K562 (cell line): Measurements from ENCODE around the gene SART3. TPM values are rescaled to one million over a fixed set of nuclear protein-coding genes. Genes with fewer than 3 reads are reported as not detected.

Experiments used
- BRD4 ChIP-seq: fragments of 200-600 bp; sonication (generic); IDR thresholded peaks from 2 replicates; pipeline ENCODE4 v1.6.1; 2017; ENCODE audit warnings: inconsistent platforms
- HNRNPL ChIP-seq: fragments of 200-400 bp; formaldehyde crosslinking; IDR thresholded peaks from 2 replicates; pipeline ENCODE4 v1.6.1; 2017; ENCODE audit warnings: low read depth, mild to moderate bottlenecking, low read length
- JUN ChIP-seq, 2 experiments: sonication (generic) in 1 of 2; formaldehyde crosslinking in 1 of 2; IDR thresholded peaks; 2 replicates each; pipeline versions ENCODE4 v1.6.1 to v1.8.0; 2012 to 2022; ENCODE audit warnings: borderline replicate concordance in 2 of 2, mild to moderate bottlenecking in 2 of 2, improper control_type of control experiment in 1 of 2, low read depth in 1 of 2, low read length in 1 of 2, missing genetic modification reagents in 1 of 2
- MBD2 ChIP-seq: sonication (generic); IDR thresholded peaks from 2 replicates; pipeline ENCODE4 v1.6.1; 2016; ENCODE audit warnings: low read depth, borderline replicate concordance
- SMARCA4 ChIP-seq: fragments of 450-650 bp; IDR thresholded peaks from 2 replicates; pipeline ENCODE4 v1.6.1; 2016
- SREBF2 ChIP-seq: sonication (generic); formaldehyde crosslinking; IDR thresholded peaks from 2 replicates; pipeline ENCODE4 v1.4.0; 2020; ENCODE audit warnings: mild to moderate bottlenecking, missing genetic modification reagents
- SRSF7 ChIP-seq: fragments of 200-400 bp; formaldehyde crosslinking; optimal IDR thresholded peaks from 2 replicates; pipeline ENCODE3; 2017; ENCODE audit warnings: mild to moderate bottlenecking, low read depth, low read length
- STAG1 ChIP-seq: sonication (generic); formaldehyde crosslinking; IDR thresholded peaks from 2 replicates; pipeline ENCODE4 v1.5.0; 2020; ENCODE audit warnings: missing genetic modification reagents, borderline replicate concordance
- ZFP30 ChIP-seq: fragments of 250-450 bp; sonication (Bioruptor Pico); IDR thresholded peaks from 2 replicates; pipeline ENCODE4 v1.8.0; 2022; ENCODE audit warnings: moderate library complexity, mild to moderate bottlenecking, inconsistent platforms, borderline replicate concordance
- ZKSCAN1 ChIP-seq: fragments of 150-350 bp; IDR thresholded peaks from 2 replicates; pipeline ENCODE4 v1.6.1; 2016; ENCODE audit warnings: low read depth, low read length
- ZNF143 ChIP-seq: sonication (generic); formaldehyde crosslinking; IDR thresholded peaks from 2 replicates; pipeline ENCODE4 v1.9.0; 2022; ENCODE audit warnings: mild to moderate bottlenecking, missing genetic modification reagents
- polyA plus RNA-seq, 8 experiments: library from polyadenylated mRNA; depleted of rRNA in 4 of 8; stranded (reverse) in 5 of 8; unstranded in 3 of 8; fragments of >200 nt; fragmentation: Nextera tagmentation in 2 of 8; fragmentation: Illumina TruSeq in 1 of 8; extraction: Ambion mirVana in 2 of 8; extraction: Trizol in 1 of 8; gene quantifications; 2 replicates each; pipeline versions ENCODE4 v1.2.1 to v1.2.3, GENCODE V29; 2011 to 2014; ENCODE audit warnings: inconsistent platforms in 1 of 8, missing spikeins in 1 of 8
- total RNA-seq, 7 experiments: library from RNA; depleted of rRNA in 6 of 7; stranded (reverse); fragments of >200 nt in 6 of 7; fragmentation: Illumina TruSeq in 2 of 7; extraction: Trizol in 2 of 7; gene quantifications; 2 replicates each; pipeline versions ENCODE4 v1.2.1 to v1.2.3, GENCODE V29; 2011 to 2021; ENCODE audit warnings: low replicate concordance in 1 of 7
- TF ChIP-seq, protein P1 (sequence below): fragments of 450-650 bp; IDR thresholded peaks from 2 replicates; pipeline ENCODE4 v1.6.1; 2016; ENCODE audit warnings: low read depth
- TF ChIP-seq, protein P2 (sequence below): fragments of 150-350 bp; conservative IDR thresholded peaks from 2 replicates; pipeline ENCODE4 v1.6.1; 2014; ENCODE audit warnings: low read length
- TF ChIP-seq, protein P3 (sequence below): fragments of 150-350 bp; IDR thresholded peaks from 2 replicates; pipeline ENCODE4 v1.6.1; 2014; ENCODE audit warnings: low read depth, mild to moderate bottlenecking, low read length, borderline replicate concordance

Gene SART3
- total and polyA plus RNA-seq, 9 of the 15 experiments (the other 6 are each of a cell fraction or from before 2014, with no cell fraction given) = 8.9 to 167 (median 56.7) TPM

DNA sequence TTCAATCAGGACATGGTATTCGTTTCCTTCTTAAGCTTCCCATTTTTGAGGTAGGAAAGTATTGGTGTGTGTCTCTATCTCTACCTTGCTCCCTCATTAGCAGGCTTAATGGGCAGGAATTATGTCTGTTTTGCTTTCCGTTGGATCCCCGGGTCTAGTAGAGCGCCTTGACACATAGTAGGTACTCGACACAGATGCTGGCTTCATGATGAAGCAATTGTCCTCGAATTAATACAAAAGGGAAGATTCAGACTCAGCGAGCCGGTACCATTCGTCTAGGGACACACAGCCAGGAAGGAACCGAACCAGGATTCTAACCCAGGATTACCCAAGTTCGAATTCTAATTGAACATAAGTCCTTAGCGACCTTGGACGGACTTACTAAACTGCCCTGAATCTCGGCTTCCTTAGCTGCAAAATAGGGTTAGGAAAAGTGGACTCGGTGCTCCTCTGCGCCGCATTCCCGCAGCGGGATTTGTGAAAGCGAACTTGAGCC, 927 bp upstream of the SART3 start (continued):
- TF ChIP-seq ZFP30 (CRISPR knock-in tag) = no peak
- TF ChIP-seq, protein P1, sequence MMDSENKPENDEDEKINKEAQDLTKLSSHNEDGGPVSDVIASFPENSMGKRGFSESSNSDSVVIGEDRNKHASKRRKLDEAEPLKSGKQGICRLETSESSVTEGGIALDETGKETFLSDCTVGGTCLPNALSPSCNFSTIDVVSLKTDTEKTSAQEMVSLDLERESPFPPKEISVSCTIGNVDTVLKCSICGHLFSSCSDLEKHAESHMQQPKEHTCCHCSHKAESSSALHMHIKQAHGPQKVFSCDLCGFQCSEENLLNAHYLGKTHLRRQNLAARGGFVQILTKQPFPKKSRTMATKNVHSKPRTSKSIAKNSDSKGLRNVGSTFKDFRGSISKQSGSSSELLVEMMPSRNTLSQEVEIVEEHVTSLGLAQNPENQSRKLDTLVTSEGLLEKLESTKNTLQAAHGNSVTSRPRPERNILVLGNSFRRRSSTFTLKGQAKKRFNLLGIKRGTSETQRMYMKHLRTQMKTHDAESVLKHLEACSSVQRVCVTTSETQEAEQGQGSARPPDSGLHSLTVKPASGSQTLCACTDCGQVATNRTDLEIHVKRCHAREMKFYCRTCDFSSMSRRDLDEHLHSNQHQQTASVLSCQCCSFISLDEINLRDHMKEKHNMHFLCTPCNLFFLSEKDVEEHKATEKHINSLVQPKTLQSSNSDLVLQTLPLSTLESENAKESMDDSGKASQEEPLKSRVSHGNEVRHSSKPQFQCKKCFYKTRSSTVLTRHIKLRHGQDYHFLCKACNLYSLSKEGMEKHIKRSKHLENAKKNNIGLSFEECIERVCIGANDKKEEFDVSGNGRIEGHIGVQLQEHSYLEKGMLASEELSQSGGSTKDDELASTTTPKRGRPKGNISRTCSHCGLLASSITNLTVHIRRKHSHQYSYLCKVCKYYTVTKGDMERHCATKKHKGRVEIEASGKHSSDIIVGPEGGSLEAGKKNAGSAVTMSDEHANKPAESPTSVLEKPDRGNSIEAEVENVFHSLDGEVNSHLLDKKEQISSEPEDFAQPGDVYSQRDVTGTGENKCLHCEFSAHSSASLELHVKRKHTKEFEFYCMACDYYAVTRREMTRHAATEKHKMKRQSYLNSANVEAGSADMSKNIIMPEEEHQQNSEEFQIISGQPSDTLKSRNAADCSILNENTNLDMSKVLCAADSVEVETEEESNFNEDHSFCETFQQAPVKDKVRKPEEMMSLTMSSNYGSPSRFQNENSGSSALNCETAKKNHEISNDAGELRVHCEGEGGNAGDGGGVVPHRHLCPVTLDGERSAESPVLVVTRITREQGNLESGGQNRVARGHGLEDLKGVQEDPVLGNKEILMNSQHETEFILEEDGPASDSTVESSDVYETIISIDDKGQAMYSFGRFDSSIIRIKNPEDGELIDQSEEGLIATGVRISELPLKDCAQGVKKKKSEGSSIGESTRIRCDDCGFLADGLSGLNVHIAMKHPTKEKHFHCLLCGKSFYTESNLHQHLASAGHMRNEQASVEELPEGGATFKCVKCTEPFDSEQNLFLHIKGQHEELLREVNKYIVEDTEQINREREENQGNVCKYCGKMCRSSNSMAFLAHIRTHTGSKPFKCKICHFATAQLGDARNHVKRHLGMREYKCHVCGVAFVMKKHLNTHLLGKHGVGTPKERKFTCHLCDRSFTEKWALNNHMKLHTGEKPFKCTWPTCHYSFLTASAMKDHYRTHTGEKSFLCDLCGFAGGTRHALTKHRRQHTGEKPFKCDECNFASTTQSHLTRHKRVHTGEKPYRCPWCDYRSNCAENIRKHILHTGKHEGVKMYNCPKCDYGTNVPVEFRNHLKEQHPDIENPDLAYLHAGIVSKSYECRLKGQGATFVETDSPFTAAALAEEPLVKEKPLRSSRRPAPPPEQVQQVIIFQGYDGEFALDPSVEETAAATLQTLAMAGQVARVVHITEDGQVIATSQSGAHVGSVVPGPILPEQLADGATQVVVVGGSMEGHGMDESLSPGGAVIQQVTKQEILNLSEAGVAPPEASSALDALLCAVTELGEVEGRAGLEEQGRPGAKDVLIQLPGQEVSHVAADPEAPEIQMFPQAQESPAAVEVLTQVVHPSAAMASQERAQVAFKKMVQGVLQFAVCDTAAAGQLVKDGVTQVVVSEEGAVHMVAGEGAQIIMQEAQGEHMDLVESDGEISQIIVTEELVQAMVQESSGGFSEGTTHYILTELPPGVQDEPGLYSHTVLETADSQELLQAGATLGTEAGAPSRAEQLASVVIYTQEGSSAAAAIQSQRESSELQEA = no peak
- no peak for TF ChIP-seq MBD2
- 0 out of 2 replicates have a peak, but pooled peaks have one; percentile 37 for TF ChIP-seq SMARCA4
- no peak for TF ChIP-seq JUN (IDR thresholded peaks at IDR 0.05; ENCODE audit: borderline replicate concordance, low read depth, low read length)
- TF ChIP-seq JUN (CRISPR knock-in tag; IDR thresholded peaks at IDR 0.05; ENCODE audit: borderline replicate concordance) = no peak
- TF ChIP-seq, protein P2, sequence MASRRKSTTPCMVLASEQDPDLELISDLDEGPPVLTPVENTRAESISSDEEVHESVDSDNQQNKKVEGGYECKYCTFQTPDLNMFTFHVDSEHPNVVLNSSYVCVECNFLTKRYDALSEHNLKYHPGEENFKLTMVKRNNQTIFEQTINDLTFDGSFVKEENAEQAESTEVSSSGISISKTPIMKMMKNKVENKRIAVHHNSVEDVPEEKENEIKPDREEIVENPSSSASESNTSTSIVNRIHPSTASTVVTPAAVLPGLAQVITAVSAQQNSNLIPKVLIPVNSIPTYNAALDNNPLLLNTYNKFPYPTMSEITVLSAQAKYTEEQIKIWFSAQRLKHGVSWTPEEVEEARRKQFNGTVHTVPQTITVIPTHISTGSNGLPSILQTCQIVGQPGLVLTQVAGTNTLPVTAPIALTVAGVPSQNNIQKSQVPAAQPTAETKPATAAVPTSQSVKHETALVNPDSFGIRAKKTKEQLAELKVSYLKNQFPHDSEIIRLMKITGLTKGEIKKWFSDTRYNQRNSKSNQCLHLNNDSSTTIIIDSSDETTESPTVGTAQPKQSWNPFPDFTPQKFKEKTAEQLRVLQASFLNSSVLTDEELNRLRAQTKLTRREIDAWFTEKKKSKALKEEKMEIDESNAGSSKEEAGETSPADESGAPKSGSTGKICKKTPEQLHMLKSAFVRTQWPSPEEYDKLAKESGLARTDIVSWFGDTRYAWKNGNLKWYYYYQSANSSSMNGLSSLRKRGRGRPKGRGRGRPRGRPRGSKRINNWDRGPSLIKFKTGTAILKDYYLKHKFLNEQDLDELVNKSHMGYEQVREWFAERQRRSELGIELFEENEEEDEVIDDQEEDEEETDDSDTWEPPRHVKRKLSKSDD = no peak
- TF ChIP-seq HNRNPL = no peak
- TF ChIP-seq ZKSCAN1 = peak; percentile 96
- TF ChIP-seq, protein P3, sequence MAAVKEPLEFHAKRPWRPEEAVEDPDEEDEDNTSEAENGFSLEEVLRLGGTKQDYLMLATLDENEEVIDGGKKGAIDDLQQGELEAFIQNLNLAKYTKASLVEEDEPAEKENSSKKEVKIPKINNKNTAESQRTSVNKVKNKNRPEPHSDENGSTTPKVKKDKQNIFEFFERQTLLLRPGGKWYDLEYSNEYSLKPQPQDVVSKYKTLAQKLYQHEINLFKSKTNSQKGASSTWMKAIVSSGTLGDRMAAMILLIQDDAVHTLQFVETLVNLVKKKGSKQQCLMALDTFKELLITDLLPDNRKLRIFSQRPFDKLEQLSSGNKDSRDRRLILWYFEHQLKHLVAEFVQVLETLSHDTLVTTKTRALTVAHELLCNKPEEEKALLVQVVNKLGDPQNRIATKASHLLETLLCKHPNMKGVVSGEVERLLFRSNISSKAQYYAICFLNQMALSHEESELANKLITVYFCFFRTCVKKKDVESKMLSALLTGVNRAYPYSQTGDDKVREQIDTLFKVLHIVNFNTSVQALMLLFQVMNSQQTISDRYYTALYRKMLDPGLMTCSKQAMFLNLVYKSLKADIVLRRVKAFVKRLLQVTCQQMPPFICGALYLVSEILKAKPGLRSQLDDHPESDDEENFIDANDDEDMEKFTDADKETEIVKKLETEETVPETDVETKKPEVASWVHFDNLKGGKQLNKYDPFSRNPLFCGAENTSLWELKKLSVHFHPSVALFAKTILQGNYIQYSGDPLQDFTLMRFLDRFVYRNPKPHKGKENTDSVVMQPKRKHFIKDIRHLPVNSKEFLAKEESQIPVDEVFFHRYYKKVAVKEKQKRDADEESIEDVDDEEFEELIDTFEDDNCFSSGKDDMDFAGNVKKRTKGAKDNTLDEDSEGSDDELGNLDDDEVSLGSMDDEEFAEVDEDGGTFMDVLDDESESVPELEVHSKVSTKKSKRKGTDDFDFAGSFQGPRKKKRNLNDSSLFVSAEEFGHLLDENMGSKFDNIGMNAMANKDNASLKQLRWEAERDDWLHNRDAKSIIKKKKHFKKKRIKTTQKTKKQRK = no peak
- no peak for TF ChIP-seq STAG1
- no peak for TF ChIP-seq SRSF7
- no peak for TF ChIP-seq ZNF143
- no peak for TF ChIP-seq BRD4
- TF ChIP-seq SREBF2 (CRISPR knock-in tag) = no peak
